ENCODE results near the gene UTS2R. TPM values are rescaled to one million over a fixed set of nuclear protein-coding genes. Genes with fewer than 3 reads are reported as not detected.

Gene UTS2R
- total RNA-seq, 4 donors from 2014 or later = not detected

GRCh38 chr17:82416264-82416663 is 44.7 kb downstream of the UTS2R start:
- WGBS, 2 donors (ENCODE audit: low coverage in 1 of 2) = 92 to 97% methylated on average over 2 to 4 of the region's 4 CpGs

GRCh38 chr17:82416771-82417170 is 45.2 kb downstream of the UTS2R start:
- TF ChIP-seq EP300 (IDR thresholded peaks at IDR 0.05) = no peak
- TF ChIP-seq POLR2A (IDR thresholded peaks at IDR 0.05) = no peak
- no peak for TF ChIP-seq POLR2AphosphoS5 (IDR thresholded peaks at IDR 0.05)
- TF ChIP-seq, protein P1, sequence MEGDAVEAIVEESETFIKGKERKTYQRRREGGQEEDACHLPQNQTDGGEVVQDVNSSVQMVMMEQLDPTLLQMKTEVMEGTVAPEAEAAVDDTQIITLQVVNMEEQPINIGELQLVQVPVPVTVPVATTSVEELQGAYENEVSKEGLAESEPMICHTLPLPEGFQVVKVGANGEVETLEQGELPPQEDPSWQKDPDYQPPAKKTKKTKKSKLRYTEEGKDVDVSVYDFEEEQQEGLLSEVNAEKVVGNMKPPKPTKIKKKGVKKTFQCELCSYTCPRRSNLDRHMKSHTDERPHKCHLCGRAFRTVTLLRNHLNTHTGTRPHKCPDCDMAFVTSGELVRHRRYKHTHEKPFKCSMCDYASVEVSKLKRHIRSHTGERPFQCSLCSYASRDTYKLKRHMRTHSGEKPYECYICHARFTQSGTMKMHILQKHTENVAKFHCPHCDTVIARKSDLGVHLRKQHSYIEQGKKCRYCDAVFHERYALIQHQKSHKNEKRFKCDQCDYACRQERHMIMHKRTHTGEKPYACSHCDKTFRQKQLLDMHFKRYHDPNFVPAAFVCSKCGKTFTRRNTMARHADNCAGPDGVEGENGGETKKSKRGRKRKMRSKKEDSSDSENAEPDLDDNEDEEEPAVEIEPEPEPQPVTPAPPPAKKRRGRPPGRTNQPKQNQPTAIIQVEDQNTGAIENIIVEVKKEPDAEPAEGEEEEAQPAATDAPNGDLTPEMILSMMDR (IDR thresholded peaks at IDR 0.05) = no peak
- Histone ChIP-seq H3K4me1 (peaks cover 0 to 44% (median 5%) of the 10 kb centered on the region in 3 donors), H3K36me3 (peaks cover 0 to 35% of the 10 kb centered on the region in 2 donors), H3K4me3 (no peak overlapping the region), H3K9me3 (no peaks in the 10 kb centered on the region), H3K27ac (no peak overlapping the region), H3K27me3 (no peaks in the 10 kb centered on the region)
- no peak for ATAC-seq
- WGBS, 2 donors (ENCODE audit: low coverage in 1 of 2) = 91 to 95% methylated on average over 6 of the region's 6 CpGs

More at GRCh38 chr17:82416264-82416663, 44.7 kb downstream of the UTS2R start:
- no peaks in the 10 kb centered on the region for H3K9me3 ChIP-seq
- H3K36me3 ChIP-seq = peaks cover 0 to 32% of the 10 kb centered on the region in 2 donors
- H3K4me3 ChIP-seq = no peak overlapping the region
- H3K4me1 ChIP-seq = peaks cover 0 to 44% (median 5%) of the 10 kb centered on the region in 3 donors
- no peak overlapping the region for H3K27ac ChIP-seq
- no peak for ATAC-seq
- no peaks in the 10 kb centered on the region for H3K27me3 ChIP-seq
- TF ChIP-seq, protein P1 (IDR thresholded peaks at IDR 0.05) = no peak
- TF ChIP-seq EP300 (IDR thresholded peaks at IDR 0.05) = no peak
- TF ChIP-seq POLR2AphosphoS5 (IDR thresholded peaks at IDR 0.05) = no peak
- no peak for TF ChIP-seq POLR2A (IDR thresholded peaks at IDR 0.05)

DNA sequence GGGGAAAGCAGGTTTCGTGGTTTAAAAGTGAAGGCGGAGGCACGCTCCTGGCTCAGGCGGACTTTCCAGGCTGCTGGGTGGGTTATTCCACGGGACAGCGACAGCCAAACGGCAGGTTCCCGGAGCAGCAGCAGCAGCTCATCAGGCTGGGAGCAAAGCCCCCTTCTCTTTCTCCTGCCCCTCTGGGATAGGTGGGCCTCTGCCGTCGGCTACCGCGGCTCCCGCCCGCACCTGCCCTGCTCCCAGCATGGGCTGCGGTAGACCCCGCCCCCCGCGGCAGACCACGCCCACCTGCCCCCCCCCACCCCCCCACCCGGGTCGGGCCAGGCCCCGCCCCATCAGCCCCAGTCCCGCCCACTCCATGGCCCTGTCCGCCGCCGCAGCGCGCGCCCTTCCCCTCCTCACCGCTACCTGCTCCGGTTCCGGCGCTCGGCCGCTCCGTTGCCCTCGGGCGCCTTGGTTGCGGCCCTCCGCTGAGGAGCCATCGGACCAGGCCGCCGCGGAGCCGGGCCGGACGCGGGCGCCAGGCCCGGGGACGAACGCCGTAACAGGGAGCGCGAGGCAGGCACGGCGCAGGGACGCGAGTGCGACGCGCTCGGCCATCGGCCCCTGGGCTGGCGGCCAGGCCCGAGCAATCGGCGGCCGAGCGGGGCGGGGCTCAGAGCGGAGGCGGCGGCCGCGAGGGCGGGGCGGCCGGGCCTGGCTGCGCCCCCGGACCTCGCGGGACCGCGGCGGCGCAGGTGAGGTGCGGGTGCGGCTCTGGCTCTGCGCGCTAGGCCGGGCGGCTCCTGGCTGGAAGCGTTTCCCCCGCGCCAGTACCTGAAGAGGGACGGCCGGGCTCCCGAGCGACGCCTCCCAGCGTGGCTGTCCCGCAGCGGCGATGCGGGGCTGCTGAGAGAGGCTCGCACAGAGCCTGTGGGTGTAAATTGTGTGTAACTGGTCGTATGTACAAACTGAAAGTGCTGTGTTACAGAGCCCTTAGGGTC is 46.7 kb downstream of the UTS2R start, which contains the start of the genes HEXD and OGFOD3:
Gene HEXD (plus strand): TSS at position 347 of the 986 bp plus-strand sequence. CDS start 1,453 bp downstream, outside the sequence.
Gene OGFOD3 (minus strand): TSS at position 586 of the 986 bp plus-strand sequence. CDS start 101 bp downstream, at position 485.
- Histone ChIP-seq H3K27me3 (no peaks in the 10 kb centered on the region), H3K4me3 (peak within 1 kb of the TSS; percentile 72 to 84), H3K9me3 (peaks cover 0 to 10% (median 0%) of the 10 kb centered on the region in 3 donors), H3K4me1 (peaks cover 0 to 44% (median 5%) of the 10 kb centered on the region in 3 donors), H3K27ac (peak within 1 kb of the TSS; percentile 71 to 95 (median 94)), H3K36me3 (peaks cover 0 to 40% of the 10 kb centered on the region in 2 donors)
- WGBS, 2 donors (ENCODE audit: low coverage in 1 of 2) = 0% methylated on average over 2 of the region's 108 CpGs; no CpG with 5 or more reads in 1 of the 2 donors
- peak; percentile 28 for TF ChIP-seq POLR2AphosphoS5 (IDR thresholded peaks at IDR 0.05)
- peak; percentile 46 to 52 for TF ChIP-seq POLR2A (IDR thresholded peaks at IDR 0.05)
- TF ChIP-seq, protein P1 (IDR thresholded peaks at IDR 0.05) = peak in 2 of 4 experiments; percentile 25 to 52
- no peak for TF ChIP-seq EP300 (IDR thresholded peaks at IDR 0.05)
- peak; percentile 97 for ATAC-seq

DNA sequence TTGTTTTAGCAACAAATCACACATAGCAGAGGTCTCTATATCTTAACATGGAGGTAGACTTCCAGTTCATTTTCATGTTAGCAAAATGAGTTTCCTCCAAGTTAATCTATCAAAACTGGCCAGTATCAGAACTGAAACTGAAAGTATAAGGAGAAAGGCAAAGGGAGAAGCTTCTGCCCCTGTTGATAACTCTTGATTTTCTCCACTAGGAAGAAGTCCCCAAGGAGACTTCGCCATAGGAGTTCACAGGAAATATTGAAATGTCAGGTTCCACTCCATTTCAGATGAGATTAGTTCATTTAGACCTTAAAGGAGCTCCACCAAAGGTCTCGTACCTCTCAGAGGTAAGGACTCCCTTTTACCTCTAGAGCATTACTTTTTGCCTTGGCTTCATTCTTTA is 48.0 kb downstream of the UTS2R start:
- Histone ChIP-seq H3K4me1 (peaks cover 0 to 39% (median 5%) of the 10 kb centered on the region in 3 donors), H3K9me3 (peaks cover 0 to 11% (median 0%) of the 10 kb centered on the region in 3 donors), H3K4me3 (peak overlapping the region in 1 of 2 donors; percentile 72), H3K27ac (no peak overlapping the region), H3K27me3 (no peaks in the 10 kb centered on the region), H3K36me3 (peaks cover 0 to 31% of the 10 kb centered on the region in 2 donors)
- no peak for ATAC-seq
- no peak for TF ChIP-seq EP300 (IDR thresholded peaks at IDR 0.05)
- no peak for TF ChIP-seq POLR2A (IDR thresholded peaks at IDR 0.05)
- TF ChIP-seq, protein P1 (IDR thresholded peaks at IDR 0.05) = no peak
- no peak for TF ChIP-seq POLR2AphosphoS5 (IDR thresholded peaks at IDR 0.05)
- 87 to 100% methylated on average over 2 of the region's 2 CpGs for WGBS, 2 donors (ENCODE audit: low coverage in 1 of 2)
